Pancreas (tissue), 10 donors: ENCODE data around the gene KIF4B. TPM values are rescaled to one million over a fixed set of nuclear protein-coding genes. Genes with fewer than 3 reads are reported as not detected.

ENCODE experiments used
- ATAC-seq, 4 donors: fragments of 200-7000 bp; cut with Tn5 transposase; one replicate each; pipeline versions ENCODE4 v1.8.0 to v1.9.1; 2020; ENCODE audit warnings: mild to moderate bottlenecking in 4 of 4, moderate library complexity in 4 of 4
- DNase-seq, 6 donors: peaks; one replicate each; pipeline ENCODE4 v3.0.0-alpha.2; 2020
- FAIRE-seq: peaks from 2 replicates; lab custom pipeline; 2012; peaks lifted over from hg19 to GRCh38; lab: Jason Lieb, UNC
- H3K27ac ChIP-seq, 4 donors: fragments of 200-600 bp; sonication (generic); 1 replicate in 3 of 4; 2 replicates in 1 of 4; pipeline versions ENCODE4 v1.5.0 to v1.8.0; 2020
- H3K27me3 ChIP-seq, 4 donors: fragments of 200-600 bp; one replicate each; pipeline ENCODE4 v1.8.0; 2021
- H3K36me3 ChIP-seq, 3 donors: fragments of 200-600 bp; sonication (generic) in 1 of 3; one replicate each; pipeline versions ENCODE4 v1.5.0 to v1.8.0; 2020 to 2021
- H3K4me1 ChIP-seq, 3 donors: fragments of 200-600 bp; one replicate each; pipeline ENCODE4 v1.8.0; 2021
- H3K4me3 ChIP-seq, 4 donors: fragments of 200-600 bp; sonication (generic) in 2 of 4; one replicate each; pipeline versions ENCODE4 v1.5.0 to v1.8.0; 2020 to 2021
- H3K9me3 ChIP-seq, 4 donors: fragments of 200-600 bp; one replicate each; pipeline ENCODE4 v1.8.0; 2021
- WGBS, 2 donors: extraction: QIAGEN DNeasy Blood & Tissue Kit; methylation state at CpG; one replicate each; pipeline ENCODE4 v1.1.7; 2013; 5-methylcytosine and 5-hydroxymethylcytosine counted together
- intact Hi-C, 3 donors: fragments of 100-400 bp; cut with DNase I; formaldehyde crosslinking; loops; one replicate each; pipeline versions ENCODE4 v1.11.1 to v1.14.2; 2022
- polyA plus RNA-seq, 2 donors: library from polyadenylated mRNA; stranded (reverse); fragments of 200-250 nt; gene quantifications; one replicate each; pipeline ENCODE4 v1.2.3, GENCODE V29; 2013
- total RNA-seq, 6 donors: library from RNA; stranded (reverse); fragmentation: NEBNext Ultra II Directional in 4 of 6; extraction: Animal tissue kit (Norgen Biotek cat#: 25700) in 4 of 6; gene quantifications; one replicate each; pipeline versions ENCODE4 v1.2.1 to v1.2.4, GENCODE V29; 2021 to 2023
- TF ChIP-seq, protein P1 (sequence below), 4 donors: fragments of 200-600 bp; sonication (generic) in 3 of 4; IDR thresholded peaks; one replicate each; pipeline versions ENCODE4 v1.5.0 to v1.8.0; 2021; ENCODE audit warnings: antibody characterized with exemption in 4 of 4
- donor health status: healthy with polysubstance abuse.
- donor health status: DM: no; HTN: no; CAD: no; lungs with moderate emphysema.
- donor health status: DM: no; HTN: no; CAD: no.
- donor health status: control.
- donor health status: control.
- donor health status: Bipolar disorder and iron deficiency.
- donor health status: DM: yes; HTN: yes; CAD: no.
- donor health status: DM: no; HTN: no; CAD: no.
- donor health status: DM: no; HTN: no; CAD: no.
- donor health status: DM: yes; HTN: yes; CAD: no.

Gene KIF4B
- total and polyA plus RNA-seq, 8 donors = not detected

DNA sequence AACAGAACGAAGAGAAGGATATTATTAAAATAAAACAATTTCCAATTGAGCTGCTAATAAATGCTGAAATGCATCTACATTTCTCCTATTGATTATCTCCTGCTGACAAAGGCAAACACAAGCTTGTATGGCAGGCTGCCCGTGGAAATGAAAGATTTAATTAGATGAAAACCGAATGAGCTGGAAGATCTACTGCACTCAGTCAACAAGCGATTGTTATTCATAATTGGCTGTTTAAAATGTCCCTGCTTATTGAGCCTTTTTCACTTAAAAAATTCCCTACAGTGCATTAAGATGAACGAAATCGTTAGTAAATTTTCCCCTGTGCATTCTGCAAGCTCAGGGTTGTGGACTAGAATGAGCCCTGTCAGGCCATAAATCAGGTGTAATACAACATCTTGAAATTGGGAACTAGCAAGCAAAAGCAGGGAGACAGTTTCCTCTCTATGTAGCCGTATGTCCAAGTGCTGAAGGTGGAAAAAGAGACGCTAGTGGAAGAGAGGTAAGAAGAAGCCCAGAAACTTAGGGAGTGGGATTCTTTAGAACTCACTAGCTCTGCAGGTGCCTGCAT, 28.5 kb upstream of the KIF4B start:
- no peaks in the 10 kb centered on the region for H3K4me1 ChIP-seq
- TF ChIP-seq, protein P1, sequence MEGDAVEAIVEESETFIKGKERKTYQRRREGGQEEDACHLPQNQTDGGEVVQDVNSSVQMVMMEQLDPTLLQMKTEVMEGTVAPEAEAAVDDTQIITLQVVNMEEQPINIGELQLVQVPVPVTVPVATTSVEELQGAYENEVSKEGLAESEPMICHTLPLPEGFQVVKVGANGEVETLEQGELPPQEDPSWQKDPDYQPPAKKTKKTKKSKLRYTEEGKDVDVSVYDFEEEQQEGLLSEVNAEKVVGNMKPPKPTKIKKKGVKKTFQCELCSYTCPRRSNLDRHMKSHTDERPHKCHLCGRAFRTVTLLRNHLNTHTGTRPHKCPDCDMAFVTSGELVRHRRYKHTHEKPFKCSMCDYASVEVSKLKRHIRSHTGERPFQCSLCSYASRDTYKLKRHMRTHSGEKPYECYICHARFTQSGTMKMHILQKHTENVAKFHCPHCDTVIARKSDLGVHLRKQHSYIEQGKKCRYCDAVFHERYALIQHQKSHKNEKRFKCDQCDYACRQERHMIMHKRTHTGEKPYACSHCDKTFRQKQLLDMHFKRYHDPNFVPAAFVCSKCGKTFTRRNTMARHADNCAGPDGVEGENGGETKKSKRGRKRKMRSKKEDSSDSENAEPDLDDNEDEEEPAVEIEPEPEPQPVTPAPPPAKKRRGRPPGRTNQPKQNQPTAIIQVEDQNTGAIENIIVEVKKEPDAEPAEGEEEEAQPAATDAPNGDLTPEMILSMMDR (IDR thresholded peaks at IDR 0.05) = no peak
- H3K27ac ChIP-seq = no peak overlapping the region
- intact Hi-C loops = no loop called here
- DNase-seq (no peak), FAIRE-seq (no peak), ATAC-seq (no peak)
- H3K36me3 ChIP-seq = no peaks in the 10 kb centered on the region
- H3K27me3 ChIP-seq = no peaks in the 10 kb centered on the region
- H3K9me3 ChIP-seq = no peaks in the 10 kb centered on the region
- WGBS, 2 donors = 51 to 54% methylated on average over 8 of the region's 8 CpGs
- no peak overlapping the region for H3K4me3 ChIP-seq

DNA sequence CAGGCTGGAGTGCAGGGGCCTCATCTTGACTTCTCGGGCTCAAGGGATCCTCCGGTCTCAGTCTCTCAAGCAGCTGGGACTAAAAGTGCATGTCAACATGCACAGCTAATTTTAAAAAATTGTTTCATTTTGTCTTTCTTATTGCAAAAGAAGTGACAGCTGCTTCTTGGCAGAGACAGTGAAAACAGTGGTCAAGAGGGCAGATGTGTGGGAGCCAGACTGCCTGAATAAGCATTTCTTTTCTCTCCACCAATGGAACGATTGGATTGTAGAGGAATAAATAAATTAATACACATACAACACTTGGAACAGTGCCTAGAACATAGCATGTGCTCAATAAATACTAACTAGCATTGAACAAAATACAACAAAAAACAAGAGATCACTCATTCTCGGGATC, 27.4 kb upstream of the KIF4B start:
- Histone ChIP-seq H3K9me3 (no peaks in the 10 kb centered on the region), H3K27me3 (no peaks in the 10 kb centered on the region), H3K4me3 (no peak overlapping the region), H3K4me1 (no peaks in the 10 kb centered on the region), H3K27ac (no peak overlapping the region), H3K36me3 (no peaks in the 10 kb centered on the region)
- TF ChIP-seq, protein P1 (IDR thresholded peaks at IDR 0.05) = no peak
- FAIRE-seq (no peak), ATAC-seq (no peak), DNase-seq (no peak)
- intact Hi-C loops = no loop called here
- 64 to 69% methylated on average over 4 of the region's 4 CpGs for WGBS, 2 donors

DNA sequence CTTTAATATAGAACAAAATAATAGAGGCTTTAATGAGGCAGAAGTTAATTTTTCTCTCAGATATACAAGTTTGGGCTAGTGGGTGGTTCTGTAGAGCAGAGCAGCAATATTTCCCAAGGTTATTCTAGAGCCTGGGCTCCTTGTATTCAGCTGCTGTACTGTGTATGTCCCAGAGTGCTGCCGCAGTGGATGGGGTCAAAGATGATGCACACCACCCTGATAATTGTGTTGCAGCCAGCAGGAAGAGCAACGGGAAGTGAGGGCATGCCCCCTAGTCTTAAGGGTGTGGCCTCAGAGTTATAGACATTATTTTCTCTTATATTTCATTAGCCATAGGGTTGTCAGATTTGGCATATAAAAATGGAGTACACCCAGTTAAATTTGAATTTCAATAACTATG, 23.9 kb upstream of the KIF4B start:
- H3K36me3 ChIP-seq = no peaks in the 10 kb centered on the region
- no peaks in the 10 kb centered on the region for H3K9me3 ChIP-seq
- DNase-seq (no peak), FAIRE-seq (no peak), ATAC-seq (no peak)
- no peaks in the 10 kb centered on the region for H3K27me3 ChIP-seq
- intact Hi-C loops = no loop called here
- H3K4me3 ChIP-seq = no peak overlapping the region
- TF ChIP-seq, protein P1 (IDR thresholded peaks at IDR 0.05) = no peak
- 40 to 57% methylated on average over 2 of the region's 2 CpGs for WGBS, 2 donors
- H3K4me1 ChIP-seq = no peaks in the 10 kb centered on the region
- H3K27ac ChIP-seq = no peak overlapping the region

DNA sequence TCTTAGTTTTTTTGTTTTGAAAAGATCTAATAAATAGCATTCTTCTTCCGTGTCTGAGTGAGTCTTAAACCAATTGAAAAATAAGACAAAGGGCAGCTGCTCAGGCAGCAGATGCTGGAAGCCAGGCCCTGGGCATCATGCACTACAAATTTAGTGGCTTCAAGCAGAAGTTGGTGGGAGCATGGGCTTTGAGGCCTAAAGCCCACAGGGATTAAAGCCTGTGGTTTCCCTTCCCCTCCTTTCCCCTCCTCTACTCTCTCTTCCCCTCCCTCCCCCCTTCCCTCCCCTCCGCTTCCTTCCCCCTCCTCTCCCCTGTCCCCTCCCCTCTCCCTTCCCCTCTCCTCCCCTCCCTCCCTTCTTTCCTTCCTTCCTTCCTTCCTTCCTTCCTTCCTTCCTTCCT, 20.1 kb upstream of the KIF4B start:
- Histone ChIP-seq H3K4me3 (no peak overlapping the region), H3K4me1 (no peaks in the 10 kb centered on the region), H3K9me3 (no peaks in the 10 kb centered on the region), H3K27ac (no peak overlapping the region), H3K36me3 (no peaks in the 10 kb centered on the region), H3K27me3 (no peaks in the 10 kb centered on the region)
- intact Hi-C loops = no loop called here
- ATAC-seq (no peak), FAIRE-seq (no peak), DNase-seq (no peak)
- 56 to 64% methylated on average over 2 of the region's 2 CpGs for WGBS, 2 donors
- TF ChIP-seq, protein P1 (IDR thresholded peaks at IDR 0.05) = no peak

DNA sequence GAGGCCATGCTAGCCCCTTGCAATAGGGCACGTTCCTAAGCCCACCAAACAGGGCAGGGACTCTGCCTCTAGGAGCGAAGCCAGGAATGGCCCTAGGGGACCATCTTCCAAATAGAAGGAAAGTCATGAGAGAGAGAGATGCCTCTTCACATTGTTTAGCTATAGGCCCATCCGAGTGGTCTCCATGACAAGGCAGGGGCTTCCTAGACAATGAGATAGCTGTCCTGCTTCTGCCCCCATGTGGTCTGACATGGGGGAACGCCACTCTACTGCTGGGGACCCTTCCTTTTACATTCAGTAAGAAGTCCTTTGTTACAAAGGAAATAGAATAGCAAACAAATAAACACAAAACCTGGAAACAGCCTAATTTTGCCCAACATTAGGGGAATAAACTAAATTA, 17.9 kb upstream of the KIF4B start:
- H3K36me3 ChIP-seq = no peaks in the 10 kb centered on the region
- DNase-seq = no peak
- no peak for ATAC-seq
- WGBS, 2 donors = 48 to 55% methylated on average over 4 of the region's 4 CpGs
- H3K4me1 ChIP-seq = no peaks in the 10 kb centered on the region
- H3K27ac ChIP-seq = no peak overlapping the region
- H3K4me3 ChIP-seq = no peak overlapping the region
- intact Hi-C loops = no loop called here
- FAIRE-seq = no peak
- no peaks in the 10 kb centered on the region for H3K27me3 ChIP-seq
- TF ChIP-seq, protein P1 (IDR thresholded peaks at IDR 0.05) = no peak
- H3K9me3 ChIP-seq = no peaks in the 10 kb centered on the region
